ENCODE data around the gene ZNF586.
"Not testable (repeated sequence)": the region's sequence is repeated elsewhere in the genome, so short reads cannot be mapped to it uniquely, and the experiment has no call there.

ZNF586 gene

GRCh38 chr19:57769345-57770131, at the start of gene ZNF586:
ZNF586 (plus strand) TSS chr19:57769676; CDS start chr19:57769843, 167 bp downstream.
- DNase-seq (ENCODE audit: low spot score) = peak; percentile 73

- no peak for DNase-seq (ENCODE audit: low spot score)
These were observed 49.5 kb upstream of the ZNF586 start for GRCh38 chr19:57719901-57720519.

GRCh38 chr19:57720878-57721277, 48.6 kb upstream of the ZNF586 start:
- DNase-seq (ENCODE audit: low spot score) = no peak

- not testable (repeated sequence) for DNase-seq (ENCODE audit: low spot score)
These were observed 31.2 kb upstream of the ZNF586 start for GRCh38 chr19:57738320-57738719.

- not testable (repeated sequence) for DNase-seq (ENCODE audit: low spot score)
These were observed 30.7 kb upstream of the ZNF586 start for GRCh38 chr19:57738770-57739169.

- peak; percentile 92 for DNase-seq (ENCODE audit: low spot score)
These were observed 22.6 kb upstream of the ZNF586 start, which contains the start of gene ZNF776 for GRCh38 chr19:57746580-57747471. ZNF776 (plus strand) TSS chr19:57746815; CDS start chr19:57747059, 244 bp downstream.

GRCh38 chr19:57747472-57747807, 22.0 kb upstream of the ZNF586 start:
- DNase-seq (ENCODE audit: low spot score) = no peak

- DNase-seq (ENCODE audit: low spot score) = no peak
These were observed 21.4 kb upstream of the ZNF586 start for GRCh38 chr19:57748029-57748428.

- DNase-seq (ENCODE audit: low spot score) = no peak
These were observed 15.3 kb upstream of the ZNF586 start for GRCh38 chr19:57754091-57754673.

- DNase-seq (ENCODE audit: low spot score) = no peak
These were observed 14.4 kb upstream of the ZNF586 start for GRCh38 chr19:57755031-57755430.

GRCh38 chr19:57757941-57758340, 11.5 kb upstream of the ZNF586 start:
- DNase-seq (ENCODE audit: low spot score) = no peak

GRCh38 chr19:57759096-57759495, 10.4 kb upstream of the ZNF586 start:
- no peak for DNase-seq (ENCODE audit: low spot score)

GRCh38 chr19:57771417-57771816, 1.9 kb downstream of the ZNF586 start:
- no peak for DNase-seq (ENCODE audit: low spot score)

- DNase-seq (ENCODE audit: low spot score) = no peak
These were observed 4.0 kb downstream of the ZNF586 start for GRCh38 chr19:57773488-57773887.

- DNase-seq (ENCODE audit: low spot score) = no peak
These were observed 7.4 kb downstream of the ZNF586 start for GRCh38 chr19:57776764-57777296.

GRCh38 chr19:57778336-57778735, 8.9 kb downstream of the ZNF586 start:
- DNase-seq (ENCODE audit: low spot score) = no peak

- DNase-seq (ENCODE audit: low spot score) = no peak
These were observed 9.9 kb downstream of the ZNF586 start for GRCh38 chr19:57779220-57779845.

GRCh38 chr19:57786286-57786685, 16.8 kb downstream of the ZNF586 start:
- no peak for DNase-seq (ENCODE audit: low spot score)

GRCh38 chr19:57786906-57787305, 17.4 kb downstream of the ZNF586 start:
- no peak for DNase-seq (ENCODE audit: low spot score)

GRCh38 chr19:57788114-57788692, 18.7 kb downstream of the ZNF586 start:
- DNase-seq (ENCODE audit: low spot score) = no peak

- no peak for DNase-seq (ENCODE audit: low spot score)
These were observed 19.8 kb downstream of the ZNF586 start for GRCh38 chr19:57789288-57789687.

Measured in SW480 (cell line).